GM03348 (cell line): ENCODE measurements around the gene KSR2.
A peak's percentile ranks its signal among the peaks of the same experiment; 100 is the strongest.

ENCODE experiments used
- DNase-seq: peaks from one replicate; pipeline ENCODE4 v3.0.0; 2012; ENCODE audit warnings: low spot score

Gene KSR2

DNA sequence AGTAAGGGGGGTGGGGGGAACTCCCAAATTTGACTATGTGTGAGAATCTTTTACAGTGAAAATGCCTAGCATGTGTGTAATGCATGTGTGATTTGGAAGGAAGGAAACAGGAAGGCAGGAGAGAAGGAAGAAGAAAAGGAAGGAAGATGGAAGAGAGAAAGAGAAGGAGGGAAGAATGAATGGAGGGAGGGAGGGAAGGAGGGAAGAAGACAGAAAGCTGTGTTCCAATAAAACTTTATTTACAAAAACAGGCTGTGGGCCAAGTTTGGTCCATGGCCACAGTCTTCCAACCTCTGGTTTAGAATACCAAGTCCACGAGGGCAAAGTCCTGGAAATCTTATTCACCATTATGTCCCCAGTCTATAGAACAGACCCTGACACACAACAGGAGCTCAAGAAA, 278.9 kb downstream of the KSR2 start:
- DNase-seq = no peak

DNA sequence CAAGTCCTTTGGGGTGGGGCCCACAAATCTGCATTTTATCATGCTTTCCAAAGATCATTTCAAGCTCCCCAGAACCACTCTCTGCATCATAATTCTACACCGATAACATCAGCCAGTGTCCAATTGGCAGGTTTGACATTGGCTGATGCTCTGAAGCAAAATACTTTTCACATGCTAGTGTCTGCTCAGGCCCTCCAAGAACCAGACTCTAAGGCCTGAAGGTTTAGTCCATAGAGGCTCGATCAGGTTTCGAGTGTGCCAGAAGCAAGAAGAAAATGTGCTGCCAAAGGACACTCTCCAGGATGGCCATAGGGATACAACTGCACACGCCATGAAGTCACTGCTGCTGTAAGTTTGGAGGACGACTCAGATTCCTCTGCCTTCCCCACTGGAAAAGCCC, 280.3 kb downstream of the KSR2 start:
- DNase-seq = no peak

DNA sequence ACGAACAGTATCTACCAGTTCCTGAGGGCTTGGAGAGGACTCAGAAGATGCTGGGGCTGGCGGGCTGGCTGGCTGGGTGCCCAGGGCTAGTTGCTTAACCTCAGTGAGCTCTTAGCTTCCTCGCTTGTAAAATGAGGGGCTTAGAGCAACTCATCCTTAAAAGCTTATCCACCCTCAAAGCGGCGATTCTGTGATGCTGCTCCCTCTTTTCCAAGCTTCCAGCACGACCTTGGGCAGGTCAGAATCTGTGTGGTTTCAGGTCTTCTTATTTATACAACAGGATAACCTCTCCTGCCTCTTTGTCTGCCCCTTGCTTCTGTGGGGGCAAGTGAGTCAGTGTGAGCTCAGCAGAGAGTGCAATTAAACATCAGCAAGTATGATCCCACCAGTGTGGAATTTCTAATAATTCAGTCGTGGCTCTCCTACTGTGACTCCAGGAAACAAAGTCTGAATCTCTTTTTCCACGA, 281.8 kb downstream of the KSR2 start:
- peak; percentile 82 for DNase-seq

DNA sequence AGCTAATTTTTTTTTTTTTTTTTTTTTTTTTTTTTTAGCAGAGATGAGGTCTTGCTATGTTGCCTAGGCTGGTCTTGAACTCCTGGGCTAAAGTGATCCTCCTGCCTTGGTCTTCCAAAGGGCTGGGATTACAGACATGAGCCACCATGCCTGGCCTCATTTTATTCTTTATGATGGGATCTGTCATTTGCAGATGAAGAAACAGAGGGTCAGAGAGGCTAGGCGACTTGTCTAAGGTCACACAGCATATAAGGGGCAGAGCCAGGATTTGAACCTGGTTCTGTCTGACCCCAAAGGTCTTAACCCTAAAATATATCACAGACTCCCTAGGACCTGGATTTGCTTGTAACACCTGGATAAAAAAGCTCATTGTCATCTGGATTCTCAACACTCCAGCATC, 282.6 kb downstream of the KSR2 start:
- no peak for DNase-seq

DNA sequence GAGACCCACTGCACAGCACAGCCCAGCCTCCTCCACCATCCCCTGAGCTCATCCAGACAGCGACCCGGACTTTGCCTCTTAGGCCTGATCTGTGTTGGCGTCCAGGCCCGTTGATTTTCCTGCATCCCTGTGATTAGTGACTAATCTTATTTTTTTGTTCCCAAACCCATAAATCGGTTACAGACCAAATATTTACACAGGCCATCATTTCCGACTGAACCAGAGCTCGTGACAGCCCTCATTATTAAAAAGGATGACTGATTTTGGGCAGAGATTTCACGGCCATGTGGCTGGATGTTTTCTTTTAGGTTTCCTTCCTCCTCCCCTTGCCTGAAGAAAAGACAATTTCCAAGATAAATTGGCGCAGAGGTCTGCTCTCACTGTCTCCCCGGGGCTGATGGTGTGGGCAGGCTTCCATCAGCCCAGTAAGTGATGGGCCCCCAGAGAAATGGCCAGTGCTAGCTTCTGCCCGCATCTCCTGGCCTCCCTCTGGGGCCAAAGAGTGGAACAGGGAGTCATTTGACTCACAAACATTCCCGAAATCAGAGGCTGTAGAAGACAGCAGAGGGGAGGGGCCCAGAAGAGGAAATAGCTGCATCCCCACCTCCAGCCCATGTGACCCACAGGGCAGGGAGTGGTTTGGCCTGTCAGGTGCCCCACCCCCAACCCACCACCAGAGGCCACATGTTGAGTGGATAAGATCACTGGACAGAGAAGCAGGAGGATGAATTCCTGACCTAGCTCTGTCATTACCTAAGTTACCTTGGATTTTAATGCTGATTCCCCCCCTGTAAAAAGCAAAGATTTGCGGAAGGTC, 283.5 kb downstream of the KSR2 start:
- DNase-seq = peak; percentile 91

DNA sequence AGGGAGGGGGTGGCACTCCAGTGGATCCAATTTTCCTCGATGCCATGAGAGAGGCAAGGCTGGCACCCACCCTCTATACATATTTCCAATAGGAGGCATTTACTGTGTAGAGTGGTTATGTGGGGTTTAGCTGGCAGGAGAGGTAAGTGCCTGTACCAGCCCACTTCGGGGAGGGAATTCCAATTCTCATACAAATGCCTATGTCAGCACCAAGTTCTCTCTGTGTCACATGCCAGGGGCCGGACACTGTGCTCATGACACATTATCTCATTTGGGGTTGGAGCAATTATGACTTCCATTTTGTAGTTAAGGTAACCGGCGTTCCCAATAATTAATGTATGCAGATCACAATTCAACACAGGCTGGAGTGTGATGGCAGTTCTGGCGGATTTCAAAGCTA, 284.3 kb downstream of the KSR2 start:
- DNase-seq = no peak

DNA sequence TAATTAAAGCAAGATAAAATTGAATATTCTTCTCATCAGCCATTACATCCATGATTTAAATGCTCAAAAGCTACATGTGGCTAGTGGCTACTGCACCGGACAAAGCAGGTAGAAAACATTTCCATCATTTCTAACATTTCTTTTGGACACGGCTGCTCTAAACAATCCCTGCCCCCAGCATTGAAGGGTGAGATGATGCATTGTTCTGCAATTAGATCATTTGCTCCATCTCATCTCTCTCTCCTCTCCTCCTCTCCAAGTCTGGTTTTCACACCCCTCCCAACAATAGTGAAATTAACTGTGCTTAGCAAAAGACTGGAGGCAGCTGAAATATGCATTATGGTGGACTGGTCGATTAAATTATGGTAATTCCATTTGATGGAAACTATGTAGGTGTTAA, 288.5 kb downstream of the KSR2 start:
- DNase-seq = peak; percentile 66

DNA sequence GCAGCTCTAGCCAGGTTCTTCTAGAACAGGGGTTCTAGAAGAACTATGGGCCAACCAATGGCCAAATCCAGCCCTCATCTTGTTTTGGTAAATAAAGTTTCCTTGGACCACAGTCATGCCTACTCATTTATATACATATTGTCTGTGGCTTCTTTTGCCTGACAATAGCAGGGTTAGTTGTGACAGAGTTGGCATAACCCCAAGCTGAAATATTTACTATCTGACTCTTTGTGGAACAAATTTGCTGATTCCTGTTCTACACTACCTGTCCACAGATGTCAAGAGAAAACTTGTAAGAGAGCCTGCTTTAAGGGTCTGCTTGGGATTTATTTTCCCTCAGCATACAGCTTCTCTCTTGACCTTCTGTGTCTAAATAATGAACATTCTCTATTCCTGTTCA, 289.0 kb downstream of the KSR2 start:
- DNase-seq = no peak

DNA sequence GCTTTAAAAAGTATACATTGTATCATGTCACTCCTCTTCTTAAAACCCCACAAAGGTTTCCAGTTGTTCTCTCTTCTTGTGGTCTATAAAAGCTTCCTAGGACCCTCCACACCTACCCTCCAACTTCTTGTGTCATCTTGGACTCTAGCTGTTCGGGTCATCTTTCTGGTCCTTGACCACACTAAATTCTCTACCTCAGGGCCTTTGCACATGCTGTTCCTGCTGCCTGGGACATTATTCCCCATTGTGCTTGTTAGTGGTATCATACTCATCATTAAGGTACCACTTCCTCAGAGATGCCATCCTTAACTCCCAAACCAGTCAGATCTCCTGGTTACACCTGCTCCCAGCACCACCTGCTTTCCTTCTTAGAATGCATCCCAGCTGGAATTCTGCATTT, 294.0 kb downstream of the KSR2 start:
- DNase-seq = no peak

DNA sequence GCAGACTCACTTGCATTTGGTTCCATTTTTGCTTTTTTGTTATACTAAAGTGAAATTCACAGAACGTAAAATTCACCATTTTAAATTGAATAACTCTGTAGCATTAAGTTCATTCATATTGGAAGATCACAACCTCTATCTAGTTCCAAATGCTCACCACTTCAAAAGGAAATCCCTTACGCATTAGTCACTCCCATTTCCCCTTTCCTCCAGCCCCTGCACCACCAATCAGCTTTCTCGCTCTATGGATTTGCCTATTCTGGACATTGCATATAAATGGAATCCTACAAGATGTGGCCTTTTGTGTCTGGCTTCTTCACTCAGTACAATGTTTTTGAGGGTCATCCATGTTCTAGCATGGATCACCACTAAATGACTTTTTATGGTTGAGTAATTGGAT, 294.5 kb downstream of the KSR2 start:
- no peak for DNase-seq

DNA sequence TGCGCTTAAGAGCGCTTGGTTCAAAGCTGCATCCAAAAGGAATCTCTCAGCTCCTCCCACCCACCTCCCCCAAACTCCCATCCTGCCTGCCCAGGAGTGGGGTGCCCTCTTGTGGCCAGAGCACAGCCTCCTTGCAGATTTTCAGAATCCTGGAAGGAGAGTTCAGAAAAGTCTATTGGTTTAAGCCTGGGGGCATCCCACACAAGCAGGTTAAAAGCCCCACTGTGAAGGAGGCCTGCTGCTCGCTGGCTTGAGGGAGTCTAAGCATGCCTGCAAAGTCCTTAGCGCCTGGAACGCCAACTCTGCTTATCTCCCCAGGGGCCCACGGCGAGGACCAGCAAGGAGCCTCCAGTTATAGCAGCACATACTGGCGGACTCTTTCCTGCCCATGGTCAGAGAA, 297.1 kb downstream of the KSR2 start:
- peak; percentile 64 for DNase-seq

DNA sequence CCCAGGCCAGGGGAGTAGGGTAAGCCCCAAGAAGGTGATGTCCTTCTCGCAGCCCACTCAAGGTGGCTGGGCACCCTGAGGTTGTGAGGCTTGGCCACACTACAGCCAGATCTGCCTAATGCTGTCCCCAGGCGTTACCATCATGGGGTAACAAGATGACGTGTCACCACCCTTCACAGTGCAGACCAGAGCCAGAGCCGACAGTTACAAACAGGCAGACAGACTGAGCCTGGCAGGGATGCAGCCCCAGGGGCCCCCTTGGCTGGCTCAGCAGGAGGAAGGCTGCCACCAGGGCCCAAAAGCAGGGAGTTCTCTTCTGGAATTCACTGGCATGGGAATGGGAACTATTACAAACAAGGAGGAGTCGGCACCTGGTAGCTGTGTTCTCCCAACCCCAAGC, 304.6 kb downstream of the KSR2 start:
- no peak for DNase-seq

DNA sequence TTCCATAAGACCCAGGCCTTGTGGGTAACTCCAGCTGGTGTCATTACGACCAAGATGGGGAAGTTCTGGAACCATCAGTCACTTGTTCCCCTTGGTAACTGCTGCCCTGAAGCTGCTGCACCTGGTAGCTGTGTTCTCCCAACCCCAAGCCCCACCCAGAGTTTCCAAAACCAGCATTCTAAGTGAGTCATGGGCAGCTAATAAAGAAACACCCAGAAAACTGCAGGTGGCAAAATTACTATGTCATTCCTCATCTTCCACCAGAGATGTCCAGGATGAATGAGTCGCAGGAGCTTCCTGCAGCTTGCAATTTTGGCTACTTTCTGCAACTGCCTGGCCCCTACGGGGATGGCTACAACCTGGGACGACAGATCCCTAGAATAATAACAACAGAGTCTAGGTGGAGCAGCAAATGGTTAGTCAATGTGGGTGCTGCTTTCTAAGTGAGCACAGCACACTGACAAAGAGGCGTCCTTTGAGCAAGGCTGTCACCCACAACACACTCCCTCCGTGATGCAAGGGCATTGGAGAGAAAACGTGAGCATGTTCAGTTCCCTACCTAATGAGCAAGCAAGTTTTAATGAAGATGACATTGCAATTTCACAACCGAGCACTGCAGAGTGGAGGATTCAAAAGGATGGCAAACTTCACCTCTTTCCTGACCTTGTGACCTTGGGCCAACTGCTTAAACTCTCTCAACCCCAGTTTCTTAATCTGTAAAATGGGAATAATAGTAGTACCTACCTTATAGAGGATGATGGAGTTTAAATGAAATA, 306.0 kb downstream of the KSR2 start:
- no peak for DNase-seq

DNA sequence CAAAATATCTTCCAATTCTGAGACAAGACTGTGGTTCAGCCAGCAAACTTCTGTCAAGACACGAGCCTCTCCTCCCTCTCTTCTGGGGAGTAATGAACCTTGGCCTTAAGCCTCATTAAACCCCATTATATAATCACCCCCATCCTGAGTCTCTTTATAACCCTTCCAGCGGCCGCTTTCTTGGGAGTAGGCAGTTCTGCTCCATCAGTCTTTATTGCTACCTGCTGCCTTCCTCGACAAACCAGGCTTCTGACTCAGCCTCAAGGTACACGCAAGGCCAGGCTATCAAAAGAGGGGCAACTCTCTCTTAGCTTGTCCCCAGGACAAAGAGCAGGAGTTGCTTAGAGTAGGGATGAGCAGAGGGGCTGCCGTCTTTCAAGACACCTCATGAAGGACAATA, 306.6 kb downstream of the KSR2 start:
- no peak for DNase-seq

DNA sequence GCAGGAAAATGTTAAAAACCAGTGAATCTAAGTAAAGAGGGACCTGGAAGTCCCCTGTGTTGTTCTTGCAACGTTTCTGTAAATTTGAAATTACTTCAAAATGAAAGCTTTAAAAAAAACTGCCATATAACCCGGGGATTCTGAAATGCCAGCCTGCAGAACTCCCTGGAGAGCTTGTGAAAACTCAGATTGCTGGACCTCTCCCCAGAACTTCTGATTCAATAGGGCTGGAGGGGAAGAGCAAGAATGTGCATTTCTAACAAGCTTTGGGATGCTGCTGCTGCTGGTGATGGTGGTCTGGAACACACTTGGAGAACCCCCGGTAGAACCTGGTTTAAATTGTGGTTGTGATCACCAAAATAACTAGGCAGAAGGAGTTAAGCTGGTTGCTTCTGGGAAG, 307.3 kb downstream of the KSR2 start:
- DNase-seq = no peak

DNA sequence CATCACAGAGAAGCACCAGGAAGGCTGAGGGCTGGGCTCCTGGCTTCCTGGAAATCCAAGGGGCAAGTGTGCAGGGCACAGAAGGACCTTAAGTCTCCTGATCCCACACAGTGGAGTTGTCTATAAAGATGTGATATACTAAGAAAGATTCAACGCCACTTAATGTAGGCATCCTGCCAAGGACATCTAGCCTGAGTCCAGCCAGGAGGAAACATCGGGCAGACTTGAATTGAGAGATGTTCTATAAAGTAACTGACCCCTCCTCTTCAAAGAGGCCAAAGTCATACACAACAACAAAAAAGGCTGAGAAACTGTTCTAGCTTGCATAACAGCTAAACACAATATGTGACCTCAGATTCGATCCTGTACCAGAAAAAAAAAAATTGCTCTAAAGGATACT, 307.9 kb downstream of the KSR2 start:
- DNase-seq = no peak

DNA sequence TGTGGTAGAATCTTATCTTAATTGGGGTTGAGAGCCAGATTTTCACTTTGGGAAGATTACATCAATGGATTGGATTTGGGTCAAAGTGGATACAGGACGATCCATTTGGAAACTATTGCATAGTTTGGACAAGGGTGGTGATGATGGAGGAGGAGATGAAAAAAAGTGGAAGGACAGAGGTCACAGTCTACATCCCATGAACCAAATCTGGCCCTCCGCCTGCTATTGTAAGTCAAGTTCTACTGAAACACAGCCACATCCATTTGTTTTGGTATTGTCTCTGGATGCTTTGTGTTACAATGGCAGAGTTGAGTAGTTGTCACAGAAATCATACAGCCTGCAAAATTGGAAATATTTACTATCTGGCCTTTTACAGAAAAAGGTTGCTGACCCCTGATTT, 310.6 kb downstream of the KSR2 start:
- no peak for DNase-seq

DNA sequence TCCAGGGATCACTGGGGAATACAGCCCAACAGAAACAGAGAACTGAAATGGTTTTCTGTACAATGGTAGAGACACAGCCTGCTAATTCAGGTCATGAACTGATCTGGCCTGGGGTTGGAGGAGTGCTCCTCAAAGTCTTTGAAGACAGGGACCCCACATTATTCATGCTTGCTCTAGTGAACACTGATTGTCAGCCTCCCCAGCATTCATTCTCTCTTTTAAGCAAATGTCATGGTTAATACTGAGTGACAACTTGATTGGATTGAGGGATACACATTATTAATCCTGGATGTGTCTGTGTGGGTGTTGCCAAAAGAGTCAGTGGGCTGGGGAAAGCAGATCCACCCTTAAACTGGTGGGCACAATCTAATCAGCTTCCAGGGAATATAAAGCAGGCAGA, 319.0 kb downstream of the KSR2 start:
- DNase-seq = no peak

DNA sequence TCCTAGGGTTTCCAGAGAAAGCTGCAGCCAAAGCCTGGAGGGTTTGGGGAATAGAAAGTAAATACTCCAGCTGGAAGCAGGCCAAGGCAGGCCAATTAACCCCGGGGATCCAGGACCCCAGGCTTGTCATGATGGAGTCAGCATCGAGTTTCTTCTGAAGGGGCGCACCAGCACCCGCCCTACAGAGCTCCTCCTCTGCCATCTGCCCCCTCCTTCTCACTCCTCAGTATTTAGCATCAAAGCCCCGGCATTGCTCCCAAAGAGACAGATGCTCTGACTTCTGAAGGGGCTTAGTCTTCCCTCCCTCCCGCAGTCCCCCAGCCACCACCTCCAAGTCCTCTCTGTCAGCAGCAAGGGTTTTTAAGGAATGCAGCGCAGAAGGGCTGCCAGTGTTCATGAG, 322.3 kb downstream of the KSR2 start:
- DNase-seq = no peak

DNA sequence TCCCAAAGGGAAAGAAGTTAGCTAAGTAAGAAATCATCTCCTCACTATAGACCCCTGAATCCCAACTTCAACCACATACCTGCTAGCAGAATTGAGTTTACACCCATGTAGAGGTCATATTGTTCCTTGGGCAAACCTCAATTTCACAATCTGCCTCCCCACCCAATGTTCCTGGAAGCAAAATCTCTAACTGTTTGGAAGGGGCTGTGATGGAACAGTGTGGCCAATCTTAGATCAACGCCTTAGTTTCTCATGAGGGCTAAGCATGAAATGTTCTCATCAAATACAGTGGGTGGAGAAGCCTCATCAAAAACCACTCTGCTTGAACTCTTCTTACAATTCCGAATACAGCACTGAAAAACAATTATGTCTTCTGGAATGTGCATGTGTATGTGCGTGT, 323.3 kb downstream of the KSR2 start:
- DNase-seq = no peak

DNA sequence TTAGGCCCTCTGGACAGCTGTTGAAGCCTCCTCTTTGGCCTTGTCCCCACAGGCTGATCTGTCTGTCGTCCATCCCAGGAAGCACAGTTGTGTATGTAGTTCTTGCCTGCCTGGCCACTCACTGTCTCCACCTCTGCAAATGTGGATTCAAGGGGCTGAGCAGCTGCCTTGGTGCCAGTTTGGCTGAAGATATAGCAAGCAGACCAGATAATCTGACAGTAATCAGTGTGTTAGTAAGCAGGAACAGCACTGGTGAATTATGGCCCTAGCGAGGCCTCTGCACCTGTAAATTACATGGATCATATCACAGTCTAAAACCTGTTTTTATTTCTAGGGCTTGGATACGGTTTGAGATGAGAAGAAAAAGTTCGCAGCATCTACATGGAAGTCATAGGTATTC, 324.8 kb downstream of the KSR2 start:
- no peak for DNase-seq

DNA sequence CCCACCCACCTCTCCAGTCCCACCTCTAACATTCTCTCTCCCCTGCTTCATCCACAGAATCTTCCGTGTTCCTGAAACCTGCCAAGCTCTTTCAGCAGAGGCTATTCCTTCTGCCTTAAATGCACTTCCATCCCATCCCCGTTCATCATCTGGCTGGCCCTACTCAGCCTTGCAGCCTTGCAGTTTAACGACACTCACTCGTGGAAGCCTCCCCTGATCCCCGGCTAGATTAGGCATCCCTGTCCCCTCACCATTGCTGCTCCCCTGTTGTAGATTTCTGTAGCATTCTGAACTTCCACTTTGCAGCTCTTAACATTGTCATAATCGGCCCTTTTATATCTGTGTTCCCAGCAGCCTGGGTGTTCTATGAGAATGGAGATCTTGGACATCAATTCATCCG, 326.9 kb downstream of the KSR2 start:
- no peak for DNase-seq

DNA sequence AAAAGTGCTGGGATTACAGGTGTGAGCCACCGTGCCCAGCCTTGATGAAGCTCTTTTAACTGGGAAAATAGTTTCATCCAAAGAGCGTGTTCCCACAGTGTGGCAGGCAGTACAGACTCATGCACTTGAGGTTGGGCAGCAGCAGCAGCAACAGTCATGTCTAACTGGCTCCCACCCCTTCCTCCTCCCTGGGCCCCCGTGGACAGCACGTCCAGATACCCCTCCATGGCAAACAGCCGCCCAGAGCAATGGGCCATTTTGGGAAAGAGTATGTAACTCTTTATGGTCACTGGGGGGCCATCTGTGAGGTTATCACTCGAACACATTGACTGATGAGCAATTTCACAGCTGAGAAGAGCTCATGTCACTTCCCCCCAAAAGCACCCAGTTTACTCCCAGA, 328.3 kb downstream of the KSR2 start:
- DNase-seq = no peak

DNA sequence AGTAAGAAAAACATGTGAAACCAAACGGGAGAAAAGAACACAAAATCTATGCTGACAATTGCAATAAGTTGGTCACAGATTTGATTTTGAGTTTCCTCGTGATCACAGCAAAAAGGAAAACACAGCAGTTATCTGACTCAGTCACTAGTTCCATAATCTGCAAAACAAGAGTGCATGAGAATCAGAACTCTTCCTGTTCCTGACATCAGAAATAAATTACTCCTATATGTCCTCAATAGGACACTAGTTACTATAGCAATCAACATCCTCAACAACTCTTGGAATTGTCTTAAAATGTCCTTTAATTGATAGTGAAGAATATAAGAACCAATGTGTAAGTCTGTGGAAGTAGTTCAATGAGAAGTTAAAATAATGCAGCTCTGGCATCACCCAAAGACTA, 339.3 kb downstream of the KSR2 start:
- DNase-seq = no peak
